GM23248 (cell line): ENCODE measurements around the gene GAPVD1.

Experiments used
- EZH2 ChIP-seq: fragments of 200-600 bp; sonication (generic); IDR thresholded peaks from 2 replicates; pipeline ENCODE4 v1.6.1; 2018; ENCODE audit warnings: antibody characterized with exemption, mild to moderate bottlenecking; ENCODE audit not compliant: insufficient read depth, poor library complexity, severe bottlenecking
- EZH2phosphoT487 ChIP-seq: fragments of 200-600 bp; sonication (generic); IDR thresholded peaks from 2 replicates; pipeline ENCODE4 v1.6.1; 2018; ENCODE audit warnings: antibody characterized with exemption, moderate library complexity, mild to moderate bottlenecking, low read depth; ENCODE audit not compliant: insufficient read depth

DNA sequence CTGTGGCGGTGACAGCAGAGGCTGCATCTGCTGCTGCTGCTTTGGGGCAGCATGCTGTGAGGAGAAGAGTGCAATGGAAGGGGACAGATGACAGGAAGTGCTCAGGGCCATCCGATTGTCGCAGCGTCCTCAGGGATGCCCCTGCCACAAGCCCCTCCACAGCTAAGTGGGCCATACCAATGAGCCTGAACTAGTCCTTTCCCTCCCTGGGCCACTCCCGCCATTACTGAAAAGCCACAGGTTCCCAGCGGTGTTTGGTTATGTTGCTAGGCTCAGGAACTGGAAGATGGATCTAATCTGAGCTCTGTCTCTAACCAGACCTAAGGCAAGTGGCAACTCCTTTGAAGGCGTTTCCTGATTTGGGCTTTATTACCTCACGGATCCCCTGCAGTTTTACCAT lies 109.2 kb downstream of the GAPVD1 start:
- no peak for TF ChIP-seq EZH2
- TF ChIP-seq EZH2phosphoT487: no peak
